IMR-90 (cell line): ENCODE measurements around the gene PPP1R1C. TPM values are rescaled to one million over a fixed set of nuclear protein-coding genes. Genes with fewer than 3 reads are reported as not detected.

Experiments used
- ATAC-seq: fragments of 200-7000 bp; cut with Tn5 transposase; 2 replicates; pipeline ENCODE4 v1.9.1; 2020; ENCODE audit warnings: low read depth, mild to moderate bottlenecking, moderate library complexity
- BruUV-seq: library from RNA; stranded (reverse); fragments of 400-500 nt; replicated peaks from 2 replicates; lab custom pipeline; 2021; lab: Mats Ljungman, UMichigan
- CTCF ChIA-PET: fragments of 300-600 bp; formaldehyde crosslinking; extraction: SDS; loops from one replicate; lab custom pipeline; 2021; ENCODE audit warnings: antibody characterized with exemption; lab: Yijun Ruan, JAX
- POLR2A ChIA-PET: fragments of 300-600 bp; sonication (Branson Sonifier 250); formaldehyde crosslinking; loops from one replicate; lab custom pipeline; 2022; ENCODE audit warnings: antibody characterized with exemption; ENCODE audit not compliant: unreplicated experiment; lab: Charles Lee
- DNase-seq: peaks from one replicate; pipeline ENCODE4 v3.0.0; 2013
- H2AFZ ChIP-seq: replicated peaks from 2 replicates; pipeline ENCODE3; 2013; ENCODE audit warnings: low read length, mild to moderate bottlenecking; ENCODE audit not compliant: poor library complexity
- H2AK5ac ChIP-seq: 2 replicates; pipeline ENCODE4 v1.6.1; 2013; ENCODE audit warnings: low read depth, low read length, inconsistent platforms
- H2AK9ac ChIP-seq: replicated peaks from 2 replicates; pipeline ENCODE3; 2013; ENCODE audit warnings: mild to moderate bottlenecking, low read depth, low read length, moderate library complexity; ENCODE audit not compliant: poor library complexity
- H2BK120ac ChIP-seq: 2 replicates; pipeline ENCODE4 v1.6.1; 2013; ENCODE audit warnings: low read depth, low read length, inconsistent platforms
- H2BK15ac ChIP-seq: 3 replicates; pipeline ENCODE4 v1.6.1; 2013; ENCODE audit warnings: low read depth, low read length, inconsistent platforms
- H2BK20ac ChIP-seq: 2 replicates; pipeline ENCODE4 v1.6.1; 2013; ENCODE audit warnings: low read depth, mild to moderate bottlenecking, inconsistent platforms, low read length, moderate library complexity
- H2BK5ac ChIP-seq: 2 replicates; pipeline ENCODE4 v1.6.1; 2013; ENCODE audit warnings: mild to moderate bottlenecking, low read depth, low read length, inconsistent platforms; ENCODE audit not compliant: poor library complexity, severe bottlenecking
- H3K14ac ChIP-seq: replicated peaks from 2 replicates; pipeline ENCODE4 v1.6.1; 2013; ENCODE audit warnings: low read depth, low read length, inconsistent platforms
- H3K18ac ChIP-seq: 2 replicates; pipeline ENCODE4 v1.6.1; 2013; ENCODE audit warnings: low read depth, low read length, control low read depth
- H3K23ac ChIP-seq: 2 replicates; pipeline ENCODE4 v1.6.1; 2013; ENCODE audit warnings: low read depth, low read length, inconsistent platforms
- H3K27ac ChIP-seq: 2 replicates; pipeline ENCODE4 v1.5.1; 2013; ENCODE audit warnings: mild to moderate bottlenecking, control low read depth, low read length; ENCODE audit not compliant: insufficient read depth
- H3K27me3 ChIP-seq: 2 replicates; pipeline ENCODE4 v1.6.1; 2013; ENCODE audit warnings: low read length; ENCODE audit not compliant: control insufficient read depth, insufficient read depth
- H3K36me3 ChIP-seq: 2 replicates; pipeline ENCODE4 v1.6.1; 2013; ENCODE audit warnings: low read length, mixed read lengths; ENCODE audit not compliant: control insufficient read depth, insufficient read depth
- H3K4ac ChIP-seq: 2 replicates; pipeline ENCODE4 v1.6.1; 2013; ENCODE audit warnings: low read depth, low read length, inconsistent platforms
- H3K4me1 ChIP-seq: 2 replicates; pipeline ENCODE4 v1.6.1; 2013; ENCODE audit warnings: low read length, mixed read lengths; ENCODE audit not compliant: control insufficient read depth, insufficient read depth
- H3K4me2 ChIP-seq: 2 replicates; pipeline ENCODE4 v1.6.1; 2013; ENCODE audit warnings: low read depth, mild to moderate bottlenecking, control low read depth, low read length, moderate library complexity
- H3K4me3 ChIP-seq: 2 replicates; pipeline ENCODE4 v1.5.1; 2013; ENCODE audit warnings: low read depth, mild to moderate bottlenecking, control low read depth, low read length, moderate library complexity; ENCODE audit not compliant: insufficient read depth
- H3K56ac ChIP-seq: 2 replicates; pipeline ENCODE4 v1.6.1; 2013; ENCODE audit warnings: low read length, inconsistent platforms; ENCODE audit not compliant: insufficient read depth; ENCODE audit errors: extremely low read depth
- H3K79me1 ChIP-seq, 2 experiments: 2 replicates each; pipeline ENCODE4 v1.6.1; 2013; ENCODE audit warnings: low read length in 2 of 2, inconsistent platforms in 1 of 2, low read depth in 1 of 2
- H3K9ac ChIP-seq: 2 replicates; pipeline ENCODE4 v1.6.1; 2013; ENCODE audit warnings: low read depth, low read length, control low read depth
- H3K9me1 ChIP-seq: 2 replicates; pipeline ENCODE4 v1.6.1; 2013; ENCODE audit warnings: low read length, inconsistent platforms; ENCODE audit not compliant: insufficient read depth
- H3K9me3 ChIP-seq: 2 replicates; pipeline ENCODE4 v1.6.1; 2013; ENCODE audit warnings: low read length; ENCODE audit not compliant: control insufficient read depth, insufficient read depth
- H4K20me1 ChIP-seq: 2 replicates; pipeline ENCODE4 v1.6.1; 2013; ENCODE audit warnings: low read length, inconsistent platforms; ENCODE audit not compliant: insufficient read depth
- H4K5ac ChIP-seq: 2 replicates; pipeline ENCODE4 v1.6.1; 2013; ENCODE audit warnings: mild to moderate bottlenecking, low read depth, low read length, control low read depth
- H4K8ac ChIP-seq, 2 experiments: 2 replicates each; pipeline ENCODE4 v1.6.1; 2013; ENCODE audit warnings: low read depth in 2 of 2, low read length in 2 of 2, control low read depth in 1 of 2, inconsistent platforms in 1 of 2
- H4K91ac ChIP-seq: 2 replicates; pipeline ENCODE4 v1.6.1; 2013; ENCODE audit warnings: low read depth, low read length, inconsistent platforms; ENCODE audit not compliant: insufficient read depth
- BHLHE40 ChIP-seq: fragments of 150-350 bp; IDR thresholded peaks from 2 replicates; pipeline ENCODE4 v1.6.1; 2016; ENCODE audit warnings: mild to moderate bottlenecking, low read depth, low read length
- CEBPB ChIP-seq: IDR thresholded peaks from 2 replicates; pipeline ENCODE4 v1.6.1; 2012; ENCODE audit warnings: low read depth, low read length, improper control_type of control experiment
- CHD1 ChIP-seq: IDR thresholded peaks from 2 replicates; pipeline ENCODE4 v1.6.1; 2012; ENCODE audit warnings: low read depth, low read length, improper control_type of control experiment
- ELK1 ChIP-seq: fragments of 150-350 bp; IDR thresholded peaks from 2 replicates; pipeline ENCODE4 v1.6.1; 2016; ENCODE audit warnings: low read depth, mild to moderate bottlenecking, low read length, moderate library complexity, borderline replicate concordance
- FOS ChIP-seq: fragments of 150-350 bp; IDR thresholded peaks from 2 replicates; pipeline ENCODE4 v1.6.1; 2016; ENCODE audit warnings: low read depth, low read length
- MAFK ChIP-seq: IDR thresholded peaks from 2 replicates; pipeline ENCODE4 v1.6.1; 2012; ENCODE audit warnings: low read depth, low read length, improper control_type of control experiment
- MXI1 ChIP-seq: IDR thresholded peaks from 2 replicates; pipeline ENCODE4 v1.6.1; 2012; ENCODE audit warnings: low read depth, mild to moderate bottlenecking, low read length, moderate library complexity, borderline replicate concordance
- NFE2L2 ChIP-seq: fragments of 150-350 bp; IDR thresholded peaks from 2 replicates; pipeline ENCODE4 v1.6.1; 2016; ENCODE audit warnings: low read depth, mild to moderate bottlenecking, low read length
- POLR2A ChIP-seq: IDR thresholded peaks from 2 replicates; pipeline ENCODE4 v1.6.1; 2012; ENCODE audit warnings: mild to moderate bottlenecking, low read depth, low read length
- RAD21 ChIP-seq: IDR thresholded peaks from 2 replicates; pipeline ENCODE4 v1.6.1; 2012; ENCODE audit warnings: low read length, improper control_type of control experiment
- RCOR1 ChIP-seq: IDR thresholded peaks from 2 replicates; pipeline ENCODE4 v1.6.1; 2012; ENCODE audit warnings: mild to moderate bottlenecking, low read length, improper control_type of control experiment; ENCODE audit not compliant: insufficient replicate concordance
- RFX5 ChIP-seq: IDR thresholded peaks from 2 replicates; pipeline ENCODE4 v1.8.0; 2012; ENCODE audit warnings: low read depth, mild to moderate bottlenecking, low read length, moderate library complexity
- USF2 ChIP-seq: fragments of 150-350 bp; IDR thresholded peaks from 2 replicates; pipeline ENCODE4 v1.6.1; 2017; ENCODE audit warnings: mild to moderate bottlenecking, antibody characterized with exemption, low read length, low read depth
- WGBS, 2 experiments: methylation state at CpG; one replicate each; pipeline versions ENCODE4 v1.1.5 to v1.1.7; 2013; ENCODE audit warnings: missing lambda C conversion rate in 2 of 2; ENCODE audit not compliant: insufficient read length in 1 of 2; ENCODE audit errors: extremely low coverage in 2 of 2; 5-methylcytosine and 5-hydroxymethylcytosine counted together
- dilution Hi-C: fragments of 300-500 bp; cut with HindIII; formaldehyde crosslinking; loops from one replicate; pipeline ENCODE4 v1.14.3; 2018; ENCODE audit warnings: low sequenced_read_pairs; ENCODE audit not compliant: unreplicated experiment
- in situ Hi-C: fragments of 300-500 bp; cut with MboI; formaldehyde crosslinking; loops from 3 replicates; pipeline ENCODE4 v1.14.3; 2019; ENCODE audit warnings: low sequenced_read_pairs, inconsistent platforms, mixed read lengths
- intact Hi-C: fragments of 100-400 bp; cut with micrococcal nuclease; formaldehyde crosslinking; loops from 2 replicates; pipeline ENCODE4 v1.10.0; 2022
- polyA plus RNA-seq, 3 experiments: library from polyadenylated mRNA; depleted of rRNA; stranded (reverse); fragments of >200 nt; gene quantifications; 2 replicates each; pipeline ENCODE4 v1.2.3, GENCODE V29; 2012; ENCODE audit warnings: low replicate concordance in 1 of 3
- total RNA-seq: library from RNA; depleted of rRNA; stranded (reverse); fragments of >200 nt; gene quantifications from 2 replicates; pipeline ENCODE4 v1.2.3, GENCODE V29; 2012

PPP1R1C gene
- total and polyA plus RNA-seq, 2 of the 4 experiments (the other 2 are of a cell fraction) = 0.10 to 0.36 TPM

GRCh38 chr2:181978351-181979150 lies 7.1 kb upstream of the PPP1R1C start:
- peak overlapping the region; percentile 20 for H2BK20ac ChIP-seq
- no TSS peak for BruUV-seq
- no peak overlapping the region for H3K4me3 ChIP-seq
- in situ Hi-C loops = no loop called here
- intact Hi-C loops = no loop called here
- no peak overlapping the region for H3K27ac ChIP-seq
- no peaks in the 10 kb centered on the region for H3K4me1 ChIP-seq
- no peak overlapping the region for H3K23ac ChIP-seq
- no peak overlapping the region for H3K4me2 ChIP-seq
- no peak overlapping the region for H2BK15ac ChIP-seq
- DNase-seq (peak; percentile 62), ATAC-seq (peak; percentile 51)
- H2AK5ac ChIP-seq = no peak overlapping the region; the same call in 1 of the 2 replicates
- H2BK120ac ChIP-seq = peak overlapping the region; percentile 55
- no peaks in the 10 kb centered on the region for H3K27me3 ChIP-seq
- H4K20me1 ChIP-seq = no peaks in the 10 kb centered on the region
- H3K9me1 ChIP-seq = no peaks in the 10 kb centered on the region
- ChIA-PET CTCF (interaction anchor here (0.5 kb wide), 1 partner anchor 17 kb away, joined by 3 read pairs; no protein-coding TSS in a partner anchor), POLR2A (no interaction called here)
- no peaks in the 10 kb centered on the region for H3K79me1 ChIP-seq
- H3K36me3 ChIP-seq = no peaks in the 10 kb centered on the region
- H2AFZ ChIP-seq = peak overlapping the region; percentile 74
- no peak overlapping the region for H2AK9ac ChIP-seq
- WGBS, 2 experiments = 80% methylated on average over 1 of the region's 2 CpGs; no CpG with 5 or more reads in 1 of the 2 experiments
- H4K5ac ChIP-seq = no peak overlapping the region
- H2BK5ac ChIP-seq = peak overlapping the region; percentile 17
- no peak overlapping the region for H4K8ac ChIP-seq
- no peaks in the 10 kb centered on the region for H3K9me3 ChIP-seq
- H3K56ac ChIP-seq = no peak overlapping the region
- no peak overlapping the region for H4K91ac ChIP-seq
- no peak overlapping the region for H3K18ac ChIP-seq
- H3K9ac ChIP-seq = no peak overlapping the region
- peak overlapping the region; percentile 33; the same call in 1 of the 2 replicates for H3K4ac ChIP-seq
- TF ChIP-seq POLR2A = no peak
- TF ChIP-seq NFE2L2 = no peak
- no peak for TF ChIP-seq ELK1
- TF ChIP-seq MXI1 = no peak
- no peak for TF ChIP-seq CHD1
- no peak for TF ChIP-seq RAD21
- TF ChIP-seq FOS = no peak
- no peak for TF ChIP-seq MAFK
- TF ChIP-seq CEBPB = no peak
- no peak for TF ChIP-seq RCOR1
- no peak for TF ChIP-seq BHLHE40
- no peak for TF ChIP-seq USF2
- TF ChIP-seq RFX5 = no peak
- peak overlapping the region; percentile 2 for H3K14ac ChIP-seq
- dilution Hi-C loops = no loop called here
